ENCODE measurements around the gene TRRAP. TPM values are rescaled to one million over a fixed set of nuclear protein-coding genes. Genes with fewer than 3 reads are reported as not detected.

Gene TRRAP
- polyA plus RNA-seq, 1 donor (not counting 4 experiments of a cell fraction or from before 2014, with no cell fraction given), result 6.1 TPM

DNA sequence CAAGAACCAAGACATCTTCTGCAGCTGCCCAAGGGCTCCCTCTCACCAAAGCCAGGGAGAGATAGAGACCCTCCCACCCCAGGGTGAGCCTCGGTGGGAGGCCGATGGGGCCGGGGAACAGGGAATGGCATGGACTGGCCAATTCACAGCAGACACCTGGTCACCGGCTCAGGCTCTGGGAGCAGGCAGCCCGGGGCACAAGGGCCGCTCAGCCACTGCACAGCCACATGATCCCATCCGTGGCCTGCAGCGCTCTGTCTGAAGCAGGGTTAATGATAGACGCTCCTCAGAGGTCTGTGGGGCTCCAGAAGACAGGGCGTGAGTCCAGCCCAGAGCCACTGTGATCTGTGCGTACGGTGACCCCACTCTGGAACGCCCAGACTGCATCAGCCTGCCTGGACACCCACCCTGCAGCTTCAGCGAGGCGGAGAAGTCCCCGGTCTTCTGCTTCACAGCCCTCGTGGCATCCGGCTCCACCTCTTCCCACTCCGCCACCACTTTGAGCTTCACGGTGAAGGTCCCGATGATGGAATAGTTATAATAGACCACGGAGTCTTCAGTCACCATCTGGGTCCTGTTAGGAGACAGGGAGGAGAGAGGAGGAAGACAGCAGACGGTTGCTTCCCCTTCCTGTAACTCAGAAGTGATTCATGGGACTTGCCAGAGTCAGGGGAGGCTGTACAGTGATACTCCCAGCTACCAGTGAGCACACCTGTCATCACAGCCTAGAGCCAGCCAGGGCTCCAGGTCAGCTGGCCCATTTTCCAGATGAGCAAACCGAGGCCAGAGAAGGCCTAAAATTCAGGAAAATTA is 22.5 kb upstream of the TRRAP start:
- H3K4me1 ChIP-seq (ENCODE audit: control insufficient read depth, extremely low read depth, insufficient read depth, low read length), result no peaks in the 10 kb centered on the region
- no peaks in the 10 kb centered on the region for H4K20me1 ChIP-seq (ENCODE audit: control insufficient read depth, extremely low read depth, insufficient read depth, low read length)
- H2AFZ ChIP-seq (ENCODE audit: control insufficient read depth, low read length), result no peak overlapping the region
- no peaks in the 10 kb centered on the region for H3K36me3 ChIP-seq (ENCODE audit: control insufficient read depth in 2 of 2, extremely low read depth in 1 of 2, insufficient read depth in 2 of 2, low read length in 2 of 2)
- TF ChIP-seq CTCF (optimal IDR thresholded peaks at IDR 0.05 in 1 of 3, IDR thresholded peaks at IDR 0.05 in 1 of 3, conservative IDR thresholded peaks at IDR 0.05 in 1 of 3; ENCODE audit: extremely low read depth in 1 of 3, insufficient read depth in 2 of 3, low read length in 3 of 3) (no peak), EZH2 (IDR thresholded peaks at IDR 0.05; ENCODE audit: low read length) (no peak)
- DNase-seq (ENCODE audit: low read depth, low spot score) (no peak), FAIRE-seq (no peak)
- H3K79me2 ChIP-seq (ENCODE audit: control insufficient read depth, insufficient read depth, low read length), result no peaks in the 10 kb centered on the region
- dilution Hi-C loops (cut with MboI; ENCODE audit: extremely low pct_ligation_motif_present, low sequenced_read_pairs), result no loop called here
- no peak overlapping the region for H3K9ac ChIP-seq (ENCODE audit: control insufficient read depth, extremely low read depth, insufficient read depth, low read length)
- H3K27ac ChIP-seq (ENCODE audit: control insufficient read depth, insufficient read depth, low read length), result no peak overlapping the region
- H3K9me3 ChIP-seq (ENCODE audit: control insufficient read depth, low read depth, low read length), result no peaks in the 10 kb centered on the region
- no peak overlapping the region for H3K4me3 ChIP-seq (ENCODE audit: control insufficient read depth in 2 of 3, extremely low read depth in 1 of 3, insufficient read depth in 2 of 3, low read depth in 1 of 3, low read length in 3 of 3)
- no peak overlapping the region for H3K4me2 ChIP-seq (ENCODE audit: control insufficient read depth, extremely low read depth, insufficient read depth, low read depth, low read length)
- no peaks in the 10 kb centered on the region for H3K27me3 ChIP-seq (ENCODE audit: control insufficient read depth, extremely low read depth, insufficient read depth, low read length)
- H3K9me1 ChIP-seq (ENCODE audit: control insufficient read depth, extremely low read depth, insufficient read depth, low read length), result no peaks in the 10 kb centered on the region

DNA sequence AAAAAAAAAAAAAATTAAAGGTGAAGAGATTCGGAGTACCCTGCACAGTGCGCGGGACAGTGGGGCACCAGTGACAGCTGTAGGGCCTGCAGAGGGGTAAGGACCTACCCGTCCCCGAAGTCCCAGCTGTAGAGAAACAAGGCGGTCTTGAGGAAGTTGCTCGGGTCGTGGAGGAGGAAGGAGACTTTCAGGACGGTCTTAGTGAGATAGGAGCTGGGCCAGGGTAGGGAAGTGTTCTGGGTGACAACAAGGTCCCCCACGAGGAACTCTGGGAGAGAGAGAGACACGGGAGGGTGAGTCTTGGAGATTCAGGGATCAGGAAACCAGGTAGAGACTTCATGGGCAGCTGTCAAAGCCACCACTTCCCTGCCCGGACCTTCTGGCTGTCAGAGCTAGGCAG is 18.3 kb upstream of the TRRAP start:
- Histone ChIP-seq H4K20me1 (ENCODE audit: control insufficient read depth, extremely low read depth, insufficient read depth, low read length) (no peaks in the 10 kb centered on the region), H3K27ac (ENCODE audit: control insufficient read depth, insufficient read depth, low read length) (no peak overlapping the region), H3K79me2 (ENCODE audit: control insufficient read depth, insufficient read depth, low read length) (no peaks in the 10 kb centered on the region), H2AFZ (ENCODE audit: control insufficient read depth, low read length) (no peak overlapping the region), H3K9me1 (ENCODE audit: control insufficient read depth, extremely low read depth, insufficient read depth, low read length) (no peaks in the 10 kb centered on the region), H3K36me3 (ENCODE audit: control insufficient read depth in 2 of 2, extremely low read depth in 1 of 2, insufficient read depth in 2 of 2, low read length in 2 of 2) (no peaks in the 10 kb centered on the region), H3K4me2 (ENCODE audit: control insufficient read depth, extremely low read depth, insufficient read depth, low read depth, low read length) (no peak overlapping the region), H3K9me3 (ENCODE audit: control insufficient read depth, low read depth, low read length) (no peaks in the 10 kb centered on the region), H3K4me1 (ENCODE audit: control insufficient read depth, extremely low read depth, insufficient read depth, low read length) (no peaks in the 10 kb centered on the region), H3K27me3 (ENCODE audit: control insufficient read depth, extremely low read depth, insufficient read depth, low read length) (peaks cover 3% of the 10 kb centered on the region), H3K9ac (ENCODE audit: control insufficient read depth, extremely low read depth, insufficient read depth, low read length) (no peak overlapping the region), H3K4me3 (ENCODE audit: control insufficient read depth in 2 of 3, extremely low read depth in 1 of 3, insufficient read depth in 2 of 3, low read depth in 1 of 3, low read length in 3 of 3) (no peak overlapping the region)
- dilution Hi-C loops (cut with MboI; ENCODE audit: extremely low pct_ligation_motif_present, low sequenced_read_pairs), result no loop called here
- no peak for FAIRE-seq
- no peak for TF ChIP-seq EZH2 (IDR thresholded peaks at IDR 0.05; ENCODE audit: low read length)
- no peak for DNase-seq (ENCODE audit: low read depth, low spot score)
